Prostate gland (tissue), 2 donors: Measurements from ENCODE around the gene STMND1. TPM values are rescaled to one million over a fixed set of nuclear protein-coding genes. Genes with fewer than 3 reads are reported as not detected.

ENCODE experiments used
- DNase-seq: peaks from one replicate; pipeline ENCODE4 v3.0.0-alpha.2; 2019; ENCODE audit warnings: low spot score
- H3K27ac ChIP-seq, 2 donors: fragments of 200-600 bp; sonication (generic); 2 replicates each; pipeline ENCODE4 v1.5.1; 2017 to 2019
- H3K27me3 ChIP-seq: fragments of 200-600 bp; sonication (generic); replicated peaks from 2 replicates; pipeline ENCODE4 v1.5.1; 2019; ENCODE audit not compliant: insufficient read depth
- H3K36me3 ChIP-seq, 2 donors: fragments of 200-600 bp; sonication (generic); 1 replicate in 1 of 2; 2 replicates in 1 of 2; pipeline versions ENCODE4 v1.5.1 to v1.8.1; 2017 to 2019
- H3K4me1 ChIP-seq: fragments of 200-600 bp; sonication (generic); replicated peaks from 2 replicates; pipeline ENCODE4 v1.5.1; 2019
- H3K4me3 ChIP-seq, 2 donors: fragments of 200-600 bp; sonication (generic); 2 replicates each; pipeline ENCODE4 v1.5.1; 2017 to 2019
- H3K9me3 ChIP-seq: fragments of 200-600 bp; sonication (generic); 2 replicates; pipeline ENCODE4 v1.5.1; 2017
- CTCF ChIP-seq, 4 experiments: fragments of 200-600 bp in 2 of 4; fragments of 450-650 bp in 2 of 4; sonication (generic) in 2 of 4; IDR thresholded peaks; 1 replicate in 3 of 4; 2 replicates in 1 of 4; pipeline ENCODE4 v1.5.1; 2016 to 2019; ENCODE audit warnings: antibody characterized with exemption in 4 of 4, mild to moderate bottlenecking in 2 of 4, moderate library complexity in 2 of 4
- POLR2A ChIP-seq: fragments of 450-650 bp; IDR thresholded peaks from one replicate; pipeline ENCODE4 v1.6.1; 2016; ENCODE audit warnings: antibody characterized with exemption, mild to moderate bottlenecking
- POLR2AphosphoS5 ChIP-seq: sonication (generic); formaldehyde crosslinking; IDR thresholded peaks from one replicate; pipeline ENCODE4 v1.6.1; 2017; ENCODE audit warnings: antibody characterized with exemption
- WGBS: methylation state at CpG from one replicate; pipeline ENCODE4 v1.1.5; 2018; 5-methylcytosine and 5-hydroxymethylcytosine counted together
- intact Hi-C: fragments of 100-400 bp; cut with DNase I; formaldehyde crosslinking; loops from one replicate; pipeline ENCODE4 v1.14.2; 2022
- total RNA-seq, 2 donors: library from RNA; depleted of rRNA; stranded (reverse); fragments of >200 nt; gene quantifications; one replicate each; pipeline ENCODE4 v1.1.0, GENCODE V29; 2016

The STMND1 gene
- total RNA-seq, 2 donors from 2014 or later = 15.6 TPM; not detected in 1

GRCh38 chr6:17152703-17153102 lies 50.9 kb downstream of the STMND1 start:
- H3K36me3 ChIP-seq = no peaks in the 10 kb centered on the region
- no peaks in the 10 kb centered on the region for H3K9me3 ChIP-seq
- DNase-seq = no peak
- H3K4me1 ChIP-seq = no peaks in the 10 kb centered on the region
- H3K27me3 ChIP-seq = no peaks in the 10 kb centered on the region
- intact Hi-C loops = loop anchor here (10.0 kb wide), 1 partner anchor 312 kb away; no protein-coding TSS in a partner anchor
- TF ChIP-seq CTCF (IDR thresholded peaks at IDR 0.05) = no peak
- no peak for TF ChIP-seq POLR2AphosphoS5
- no peak overlapping the region for H3K27ac ChIP-seq
- no peak overlapping the region for H3K4me3 ChIP-seq

GRCh38 chr6:17156112-17156921 lies 54.5 kb downstream of the STMND1 start:
- Histone ChIP-seq H3K9me3 (no peaks in the 10 kb centered on the region), H3K36me3 (no peaks in the 10 kb centered on the region), H3K27me3 (no peaks in the 10 kb centered on the region), H3K4me1 (peaks cover 2% of the 10 kb centered on the region), H3K27ac (no peak overlapping the region), H3K4me3 (no peak overlapping the region)
- DNase-seq = peak; percentile 80
- WGBS = 38% methylated on average over 4 of the region's 4 CpGs
- TF ChIP-seq POLR2AphosphoS5 (peak; percentile 40), POLR2A (no peak), CTCF (IDR thresholded peaks at IDR 0.05) (peak; percentile 58 to 87 (median 84))
- intact Hi-C loops = loop anchor here (1.0 to 10.0 kb wide), 3 partner anchors 308 to 646 kb away; no protein-coding TSS in a partner anchor

DNA sequence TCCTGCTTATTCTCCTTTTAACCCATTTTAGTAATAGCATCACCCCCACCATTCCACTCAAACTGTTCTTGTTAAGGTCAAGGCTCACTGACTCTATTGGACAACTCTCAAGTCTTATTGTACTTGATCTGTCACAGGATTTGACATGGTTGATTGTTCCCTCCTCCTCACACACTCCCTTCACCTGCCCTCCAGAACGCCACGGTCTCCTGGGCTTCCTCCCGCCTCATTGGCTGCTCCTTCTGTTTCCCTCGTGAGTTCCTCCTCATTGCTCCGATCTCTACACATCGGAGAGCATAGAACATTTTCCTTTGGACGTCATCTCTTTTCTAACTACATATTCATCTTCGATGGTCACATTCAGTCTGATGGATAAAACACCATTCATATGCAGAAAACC lies 55.1 kb downstream of the STMND1 start:
- no peak for DNase-seq
- H3K27ac ChIP-seq = no peak overlapping the region
- no peaks in the 10 kb centered on the region for H3K36me3 ChIP-seq
- no peaks in the 10 kb centered on the region for H3K9me3 ChIP-seq
- peaks cover 5% of the 10 kb centered on the region for H3K4me1 ChIP-seq
- H3K27me3 ChIP-seq = no peaks in the 10 kb centered on the region
- intact Hi-C loops = loop anchor here (1.0 to 10.0 kb wide), 3 partner anchors 308 to 645 kb away; no protein-coding TSS in a partner anchor
- no peak overlapping the region for H3K4me3 ChIP-seq
- TF ChIP-seq POLR2A = no peak
- no peak for TF ChIP-seq POLR2AphosphoS5
- TF ChIP-seq CTCF (IDR thresholded peaks at IDR 0.05) = no peak
- 84% methylated on average over 8 of the region's 8 CpGs for WGBS

DNA sequence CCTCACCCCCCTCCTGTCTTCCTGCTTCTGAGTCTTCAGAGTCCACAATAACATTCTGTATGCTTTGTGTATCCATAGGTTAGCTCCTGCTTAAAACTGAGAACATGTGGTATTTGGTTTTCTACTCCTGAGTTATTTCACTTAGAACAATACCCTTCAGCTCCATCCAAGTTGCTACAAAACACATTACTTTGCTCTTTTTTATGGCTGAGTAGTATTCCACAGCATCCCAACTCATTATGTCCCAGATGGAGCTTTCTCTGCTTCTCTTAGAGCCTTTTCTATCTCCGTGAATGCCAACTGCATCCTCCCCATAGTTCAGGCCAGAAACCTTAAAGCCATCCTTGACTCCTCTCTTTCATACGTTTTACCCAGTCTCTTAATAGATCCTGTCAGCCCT lies 55.8 kb downstream of the STMND1 start:
- WGBS = 94% methylated on average over 2 of the region's 2 CpGs
- TF ChIP-seq POLR2A (no peak), POLR2AphosphoS5 (no peak), CTCF (IDR thresholded peaks at IDR 0.05) (no peak)

More for the DNA sequence above, 55.8 kb downstream of the STMND1 start:
- H3K4me3 ChIP-seq = no peak overlapping the region
- no peak for DNase-seq
- no peaks in the 10 kb centered on the region for H3K27me3 ChIP-seq
- intact Hi-C loops = loop anchor here (5.0 to 10.0 kb wide), 2 partner anchors 307 to 645 kb away; no protein-coding TSS in a partner anchor
- H3K4me1 ChIP-seq = peaks cover 5% of the 10 kb centered on the region
- no peaks in the 10 kb centered on the region for H3K36me3 ChIP-seq
- no peaks in the 10 kb centered on the region for H3K9me3 ChIP-seq
- no peak overlapping the region for H3K27ac ChIP-seq
